B cell (primary cell): ENCODE measurements around the gene PTPRT.

ENCODE experiments used
- CTCF ChIP-seq: fragments of 200-600 bp; IDR thresholded peaks from one replicate; pipeline ENCODE4 v1.8.0; 2022; ENCODE audit warnings: antibody characterized with exemption, mild to moderate bottlenecking
- EZH2 ChIP-seq: IDR thresholded peaks from 2 replicates; pipeline ENCODE4 v1.6.1; 2012; ENCODE audit warnings: borderline replicate concordance, low read depth, mild to moderate bottlenecking, moderate library complexity, low read length; ENCODE audit not compliant: insufficient read depth, poor library complexity, severe bottlenecking

- TF ChIP-seq EZH2 = no peak
- no peak for TF ChIP-seq CTCF
Observed at GRCh38 chr20:42915081-42915480, 274.6 kb downstream of the PTPRT start.
